ENCODE measurements around the gene LCORL.
"Not testable (repeated sequence)": the region's sequence is repeated elsewhere in the genome, so short reads cannot be mapped to it uniquely, and the experiment has no call there.

The LCORL gene

GRCh38 chr4:17851959-17852358 is 169.6 kb downstream of the LCORL start:
- DNase-seq (ENCODE audit: low read depth): no peak
- TF ChIP-seq, protein P1, sequence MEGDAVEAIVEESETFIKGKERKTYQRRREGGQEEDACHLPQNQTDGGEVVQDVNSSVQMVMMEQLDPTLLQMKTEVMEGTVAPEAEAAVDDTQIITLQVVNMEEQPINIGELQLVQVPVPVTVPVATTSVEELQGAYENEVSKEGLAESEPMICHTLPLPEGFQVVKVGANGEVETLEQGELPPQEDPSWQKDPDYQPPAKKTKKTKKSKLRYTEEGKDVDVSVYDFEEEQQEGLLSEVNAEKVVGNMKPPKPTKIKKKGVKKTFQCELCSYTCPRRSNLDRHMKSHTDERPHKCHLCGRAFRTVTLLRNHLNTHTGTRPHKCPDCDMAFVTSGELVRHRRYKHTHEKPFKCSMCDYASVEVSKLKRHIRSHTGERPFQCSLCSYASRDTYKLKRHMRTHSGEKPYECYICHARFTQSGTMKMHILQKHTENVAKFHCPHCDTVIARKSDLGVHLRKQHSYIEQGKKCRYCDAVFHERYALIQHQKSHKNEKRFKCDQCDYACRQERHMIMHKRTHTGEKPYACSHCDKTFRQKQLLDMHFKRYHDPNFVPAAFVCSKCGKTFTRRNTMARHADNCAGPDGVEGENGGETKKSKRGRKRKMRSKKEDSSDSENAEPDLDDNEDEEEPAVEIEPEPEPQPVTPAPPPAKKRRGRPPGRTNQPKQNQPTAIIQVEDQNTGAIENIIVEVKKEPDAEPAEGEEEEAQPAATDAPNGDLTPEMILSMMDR (IDR thresholded peaks at IDR 0.05; ENCODE audit: low read depth, low read length, missing control alignments): no peak
- H3K4me3 ChIP-seq (ENCODE audit: low read depth, low read length): no peak overlapping the region

- not testable (repeated sequence) for DNase-seq (ENCODE audit: low read depth); H3K4me3 ChIP-seq (ENCODE audit: low read depth, low read length)
Measured at GRCh38 chr4:17850295-17850694, 171.3 kb downstream of the LCORL start.

GRCh38 chr4:17846266-17846665 is 175.3 kb downstream of the LCORL start:
- no peak overlapping the region for H3K4me3 ChIP-seq (ENCODE audit: low read depth, low read length)
- no peak for DNase-seq (ENCODE audit: low read depth)
- TF ChIP-seq, protein P1 (IDR thresholded peaks at IDR 0.05; ENCODE audit: low read depth, low read length, missing control alignments): no peak

- no peak for DNase-seq (ENCODE audit: low read depth)
- TF ChIP-seq, protein P1 (IDR thresholded peaks at IDR 0.05; ENCODE audit: low read depth, low read length, missing control alignments): no peak
- no peak overlapping the region for H3K4me3 ChIP-seq (ENCODE audit: low read depth, low read length)
Measured at GRCh38 chr4:17823871-17824669, 197.5 kb downstream of the LCORL start.

DNA sequence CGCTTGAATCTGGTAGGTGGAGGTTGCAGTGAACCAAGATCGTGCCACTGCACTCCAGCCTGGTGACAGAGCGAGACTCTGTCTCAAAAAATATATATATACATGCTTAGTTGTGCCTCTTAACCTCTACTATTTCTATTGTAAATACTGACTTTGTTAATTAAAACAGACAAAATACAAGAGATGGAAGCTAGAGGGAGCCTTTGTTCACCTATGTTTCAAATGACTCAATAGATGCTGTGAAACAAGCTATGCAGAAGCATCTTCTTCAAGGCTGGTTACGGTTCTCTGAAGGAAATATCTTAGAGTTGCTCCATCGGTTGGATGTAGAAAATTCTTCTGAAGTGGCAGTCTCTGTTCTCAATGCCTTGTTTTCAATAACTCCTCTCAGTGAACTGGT is 204.5 kb downstream of the LCORL start:
- peak; percentile 37 for DNase-seq (ENCODE audit: low read depth)
- TF ChIP-seq, protein P1 (IDR thresholded peaks at IDR 0.05; ENCODE audit: low read depth, low read length, missing control alignments): peak; percentile 46
- no peak overlapping the region for H3K4me3 ChIP-seq (ENCODE audit: low read depth, low read length)

DNA sequence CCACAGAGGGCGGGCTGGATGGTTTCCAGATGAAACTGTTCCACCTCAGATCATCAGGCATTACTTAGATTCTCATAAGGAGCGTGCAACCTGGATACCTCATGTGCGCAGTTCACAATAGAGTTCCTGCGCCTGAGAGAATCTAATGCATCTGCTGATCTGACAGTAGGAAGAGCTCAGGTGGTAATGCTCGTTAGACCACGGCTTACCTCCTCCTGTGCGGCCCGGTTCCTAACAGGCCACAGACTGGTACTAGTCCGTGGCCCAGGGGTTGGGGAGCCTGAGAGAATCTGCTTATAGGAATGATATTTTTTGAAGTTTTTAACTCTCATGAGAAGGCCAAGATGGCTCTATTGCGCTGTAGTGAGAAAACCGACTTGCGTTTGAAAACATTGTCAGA is 205.4 kb downstream of the LCORL start:
- H3K4me3 ChIP-seq (ENCODE audit: low read depth, low read length): no peak overlapping the region
- DNase-seq (ENCODE audit: low read depth): no peak

DNA sequence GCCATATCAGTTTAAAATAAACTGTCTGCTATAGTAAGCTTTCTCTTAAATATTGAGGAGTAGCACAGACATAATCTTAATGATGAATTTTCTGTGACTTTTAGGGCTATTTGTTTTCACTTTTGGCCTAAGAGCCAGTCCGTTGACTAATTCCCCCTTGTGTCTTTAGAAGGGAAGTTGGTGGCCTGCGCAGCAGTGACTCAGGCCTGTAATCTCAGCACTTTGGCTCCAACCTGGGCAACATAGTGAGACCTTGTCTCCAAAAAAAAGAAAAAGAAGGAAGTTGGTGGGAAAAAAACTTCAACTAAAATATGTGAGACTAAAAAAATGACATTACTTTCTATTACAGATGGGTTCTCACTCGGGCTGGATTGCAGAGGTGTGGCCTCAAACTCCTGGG is 207.4 kb downstream of the LCORL start:
- no peak for DNase-seq (ENCODE audit: low read depth)
- H3K4me3 ChIP-seq (ENCODE audit: low read depth, low read length): no peak overlapping the region
- TF ChIP-seq, protein P1 (IDR thresholded peaks at IDR 0.05; ENCODE audit: low read depth, low read length, missing control alignments): no peak

More for the DNA sequence above, 205.4 kb downstream of the LCORL start:
- TF ChIP-seq, protein P1 (IDR thresholded peaks at IDR 0.05; ENCODE audit: low read depth, low read length, missing control alignments): no peak

Data from GM12864 (cell line).